Endodermal cell (in vitro differentiated cells): ENCODE results near the gene HES3. TPM values are rescaled to one million over a fixed set of nuclear protein-coding genes. Genes with fewer than 3 reads are reported as not detected.

Experiments
- DNase-seq: peaks from one replicate; pipeline ENCODE4 v3.0.0-alpha.2; 2017
- H3K27ac ChIP-seq: 2 replicates; pipeline ENCODE4 v1.5.1; 2013; ENCODE audit warnings: mild to moderate bottlenecking, low read depth, low read length, moderate library complexity
- H3K27me3 ChIP-seq: 2 replicates; pipeline ENCODE4 v1.6.1; 2013; ENCODE audit warnings: mild to moderate bottlenecking, low read length, moderate library complexity; ENCODE audit not compliant: insufficient read depth, control insufficient read depth, poor library complexity, severe bottlenecking
- H3K36me3 ChIP-seq: 2 replicates; pipeline ENCODE4 v1.7.0; 2013; ENCODE audit warnings: mild to moderate bottlenecking, low read length, moderate library complexity; ENCODE audit not compliant: control insufficient read depth, insufficient read depth
- H3K4me1 ChIP-seq: one replicate; pipeline ENCODE4 v1.7.0; 2013; ENCODE audit warnings: low read length; ENCODE audit not compliant: control insufficient read depth, insufficient read depth
- H3K4me3 ChIP-seq: 2 replicates; pipeline ENCODE4 v1.5.1; 2013; ENCODE audit warnings: mild to moderate bottlenecking, low read length, moderate library complexity
- H3K9ac ChIP-seq: 2 replicates; pipeline ENCODE4 v1.6.1; 2013; ENCODE audit warnings: mild to moderate bottlenecking, low read length, moderate library complexity; ENCODE audit not compliant: poor library complexity, severe bottlenecking; ENCODE audit errors: extremely low read depth
- H3K9me3 ChIP-seq: 2 replicates; pipeline ENCODE4 v1.6.1; 2013; ENCODE audit warnings: mild to moderate bottlenecking, low read length, moderate library complexity; ENCODE audit not compliant: control insufficient read depth
- H3K27ac Mint-ChIP-seq: 2 replicates; pipeline ENCODE4 v1.8.0; 2020; ENCODE audit warnings: mixed read lengths
- H3K27me3 Mint-ChIP-seq: 2 replicates; pipeline ENCODE4 v1.8.0; 2021; ENCODE audit warnings: mild to moderate bottlenecking, mixed read lengths; ENCODE audit not compliant: insufficient read depth
- H3K36me3 Mint-ChIP-seq: 2 replicates; pipeline ENCODE4 v1.8.0; 2020; ENCODE audit warnings: low read depth, mixed read lengths
- H3K4me1 Mint-ChIP-seq: 2 replicates; pipeline ENCODE4 v1.8.0; 2020; ENCODE audit warnings: mixed read lengths
- H3K4me3 Mint-ChIP-seq: 2 replicates; pipeline ENCODE4 v1.8.0; 2020; ENCODE audit warnings: mild to moderate bottlenecking, moderate library complexity, mixed read lengths
- H3K9me3 Mint-ChIP-seq: 2 replicates; pipeline ENCODE4 v1.8.0; 2020; ENCODE audit warnings: mild to moderate bottlenecking, mixed read lengths
- WGBS, 2 experiments: methylation state at CpG; one replicate each; pipeline versions ENCODE4 v1.1.5 to v1.1.7; 2013; ENCODE audit warnings: missing lambda C conversion rate in 2 of 2, mixed read lengths in 1 of 2; ENCODE audit not compliant: insufficient coverage in 1 of 2, insufficient read length in 1 of 2; 5-methylcytosine and 5-hydroxymethylcytosine counted together
- total RNA-seq, 2 donors: library from RNA; stranded (reverse); fragmentation: NEBNext Ultra II Directional in 1 of 2; extraction: Animal tissue kit (Norgen Biotek cat#: 25700) in 1 of 2; gene quantifications; 2 replicates in 1 of 2; 3 replicates in 1 of 2; pipeline ENCODE4 v1.2.1, GENCODE V29; 2021
- TF ChIP-seq, protein P1 (sequence below): fragments of 200-600 bp; sonication (generic); conservative IDR thresholded peaks from 2 replicates; pipeline ENCODE4 v1.5.0; 2021; ENCODE audit warnings: antibody characterized with exemption, mild to moderate bottlenecking

The HES3 gene
- total RNA-seq, 2 donors from 2014 or later, result 2.7 TPM; not detected in 1

DNA sequence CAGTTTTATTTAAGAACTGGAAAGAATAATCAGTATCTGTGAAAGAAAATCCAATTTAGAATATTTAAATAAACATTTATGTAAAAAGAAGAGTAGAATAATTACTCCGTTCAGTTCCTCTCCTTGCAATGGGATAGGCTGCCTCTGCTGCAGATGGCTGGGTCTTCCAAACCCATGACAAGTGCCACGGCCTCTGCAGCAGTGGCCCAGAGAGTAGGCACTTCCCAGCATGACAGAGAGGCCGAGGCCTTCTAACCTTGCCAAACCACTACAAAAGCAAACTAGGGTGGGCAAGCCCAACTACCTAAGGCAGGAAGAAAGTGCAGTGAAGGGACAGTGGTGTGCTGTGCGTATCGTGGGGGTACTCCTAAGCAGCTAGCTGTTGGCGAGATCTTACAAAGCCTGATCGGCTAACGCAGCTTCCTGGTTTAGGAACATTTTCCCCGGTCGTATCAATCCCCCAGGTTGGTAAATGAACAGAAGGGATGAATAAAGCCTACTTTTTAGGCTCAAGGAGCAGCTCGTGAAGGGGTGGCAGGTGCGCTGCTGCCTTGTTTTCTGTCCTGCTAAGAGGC is 22.7 kb upstream of the HES3 start:
- H3K27me3 Mint-ChIP-seq, result peaks cover 3% of the 10 kb centered on the region
- no peak overlapping the region for H3K27ac ChIP-seq
- H3K4me1 Mint-ChIP-seq, result no peaks in the 10 kb centered on the region
- no peaks in the 10 kb centered on the region for H3K9me3 Mint-ChIP-seq
- peaks cover 38% of the 10 kb centered on the region for H3K36me3 ChIP-seq
- DNase-seq, result no peak
- no peak overlapping the region for H3K9ac ChIP-seq
- no peaks in the 10 kb centered on the region for H3K9me3 ChIP-seq
- no peak overlapping the region for H3K4me3 ChIP-seq
- H3K4me1 ChIP-seq, result no peaks in the 10 kb centered on the region
- H3K27ac Mint-ChIP-seq, result no peak overlapping the region
- no peak overlapping the region for H3K4me3 Mint-ChIP-seq
- peaks cover 44% of the 10 kb centered on the region for H3K36me3 Mint-ChIP-seq
- H3K27me3 ChIP-seq, result no peaks in the 10 kb centered on the region
- TF ChIP-seq, protein P1, sequence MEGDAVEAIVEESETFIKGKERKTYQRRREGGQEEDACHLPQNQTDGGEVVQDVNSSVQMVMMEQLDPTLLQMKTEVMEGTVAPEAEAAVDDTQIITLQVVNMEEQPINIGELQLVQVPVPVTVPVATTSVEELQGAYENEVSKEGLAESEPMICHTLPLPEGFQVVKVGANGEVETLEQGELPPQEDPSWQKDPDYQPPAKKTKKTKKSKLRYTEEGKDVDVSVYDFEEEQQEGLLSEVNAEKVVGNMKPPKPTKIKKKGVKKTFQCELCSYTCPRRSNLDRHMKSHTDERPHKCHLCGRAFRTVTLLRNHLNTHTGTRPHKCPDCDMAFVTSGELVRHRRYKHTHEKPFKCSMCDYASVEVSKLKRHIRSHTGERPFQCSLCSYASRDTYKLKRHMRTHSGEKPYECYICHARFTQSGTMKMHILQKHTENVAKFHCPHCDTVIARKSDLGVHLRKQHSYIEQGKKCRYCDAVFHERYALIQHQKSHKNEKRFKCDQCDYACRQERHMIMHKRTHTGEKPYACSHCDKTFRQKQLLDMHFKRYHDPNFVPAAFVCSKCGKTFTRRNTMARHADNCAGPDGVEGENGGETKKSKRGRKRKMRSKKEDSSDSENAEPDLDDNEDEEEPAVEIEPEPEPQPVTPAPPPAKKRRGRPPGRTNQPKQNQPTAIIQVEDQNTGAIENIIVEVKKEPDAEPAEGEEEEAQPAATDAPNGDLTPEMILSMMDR, result no peak
- WGBS, 2 experiments, result 90 to 94% methylated on average over 10 to 12 of the region's 12 CpGs

DNA sequence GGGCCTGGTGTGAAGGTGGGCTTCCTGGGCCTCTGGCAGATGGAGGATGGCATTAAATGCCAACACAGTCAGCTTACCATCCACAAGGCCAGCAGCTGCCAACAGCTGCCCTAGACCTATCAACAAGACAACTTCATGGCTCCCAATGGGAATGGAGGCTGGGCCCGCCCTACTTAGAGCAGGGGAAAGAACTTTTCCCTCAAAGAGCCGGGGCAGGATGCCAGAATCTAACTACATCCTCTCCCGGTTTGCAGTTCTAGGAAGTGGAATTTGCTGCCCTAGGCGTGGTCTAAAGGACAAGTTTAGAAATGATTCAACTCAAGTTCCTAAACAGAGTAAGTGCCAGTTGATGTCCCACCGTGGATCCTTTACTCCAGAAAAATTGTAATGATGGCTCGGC is 21.3 kb upstream of the HES3 start:
- no peaks in the 10 kb centered on the region for H3K4me1 Mint-ChIP-seq
- Histone ChIP-seq H3K9me3 (no peaks in the 10 kb centered on the region), H3K27ac (no peak overlapping the region), H3K27me3 (no peaks in the 10 kb centered on the region), H3K36me3 (peaks cover 49% of the 10 kb centered on the region), H3K4me3 (no peak overlapping the region), H3K4me1 (no peaks in the 10 kb centered on the region), H3K9ac (no peak overlapping the region)
- TF ChIP-seq, protein P1, result no peak
- peaks cover 54% of the 10 kb centered on the region for H3K36me3 Mint-ChIP-seq
- no peak overlapping the region for H3K4me3 Mint-ChIP-seq
- no peaks in the 10 kb centered on the region for H3K9me3 Mint-ChIP-seq
- H3K27ac Mint-ChIP-seq, result no peak overlapping the region
- no peak for DNase-seq
- H3K27me3 Mint-ChIP-seq, result no peaks in the 10 kb centered on the region
- 93 to 94% methylated on average over 6 of the region's 6 CpGs for WGBS, 2 experiments

DNA sequence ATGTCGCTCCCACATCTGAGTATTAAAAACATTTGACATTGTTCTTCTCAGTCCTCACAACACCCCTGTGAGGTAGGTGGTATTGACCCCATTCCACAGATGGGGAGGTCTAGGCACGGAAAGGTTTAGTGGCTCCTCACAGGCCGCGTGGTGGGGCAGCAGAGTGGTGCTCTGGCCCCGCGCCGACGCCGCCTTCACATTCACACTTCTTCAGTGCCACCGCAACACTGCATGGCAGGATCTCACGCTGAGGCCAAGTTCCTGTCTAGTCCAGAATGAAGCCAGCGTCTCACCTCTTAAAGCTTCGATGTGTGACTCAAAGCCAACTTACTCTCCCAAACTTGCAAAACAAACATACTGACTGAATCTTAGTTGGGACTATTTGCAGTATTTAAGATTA is 20.4 kb upstream of the HES3 start:
- H3K27me3 Mint-ChIP-seq, result no peaks in the 10 kb centered on the region
- H3K27me3 ChIP-seq, result no peaks in the 10 kb centered on the region
- peaks cover 58% of the 10 kb centered on the region for H3K36me3 ChIP-seq
- H3K9me3 ChIP-seq, result no peaks in the 10 kb centered on the region
- no peak overlapping the region for H3K27ac ChIP-seq
- no peak overlapping the region for H3K9ac ChIP-seq
- H3K4me3 Mint-ChIP-seq, result no peak overlapping the region
- no peak for DNase-seq
- peaks cover 61% of the 10 kb centered on the region for H3K36me3 Mint-ChIP-seq
- no peak overlapping the region for H3K4me3 ChIP-seq
- H3K27ac Mint-ChIP-seq, result no peak overlapping the region
- 97 to 98% methylated on average over 9 to 13 of the region's 13 CpGs for WGBS, 2 experiments
- no peaks in the 10 kb centered on the region for H3K4me1 Mint-ChIP-seq
- no peaks in the 10 kb centered on the region for H3K4me1 ChIP-seq
- TF ChIP-seq, protein P1, result no peak
- no peaks in the 10 kb centered on the region for H3K9me3 Mint-ChIP-seq
